HepG2 (cell line): ENCODE measurements around the gene RTP3. TPM values are rescaled to one million over a fixed set of nuclear protein-coding genes. Genes with fewer than 3 reads are reported as not detected.

Experiments
- DNMT1 ChIP-seq: sonication (generic); formaldehyde crosslinking; IDR thresholded peaks from 2 replicates; pipeline ENCODE4 v1.5.1; 2020; ENCODE audit warnings: mild to moderate bottlenecking, missing genetic modification reagents
- ELF1 ChIP-seq: sonication (generic); formaldehyde crosslinking; IDR thresholded peaks from 2 replicates; pipeline ENCODE4 v1.4.0; 2020; ENCODE audit warnings: missing genetic modification reagents
- FOSL2 ChIP-seq: sonication (generic); formaldehyde crosslinking; IDR thresholded peaks from 2 replicates; pipeline ENCODE4 v1.4.0; 2020; ENCODE audit warnings: missing genetic modification reagents
- FOXP4 ChIP-seq: sonication (generic); formaldehyde crosslinking; IDR thresholded peaks from 2 replicates; pipeline ENCODE4 v1.4.0; 2020; ENCODE audit warnings: missing genetic modification reagents
- HNRNPLL ChIP-seq: fragments of 200-400 bp; formaldehyde crosslinking; IDR thresholded peaks from 2 replicates; pipeline ENCODE4 v1.6.1; 2017; ENCODE audit warnings: mild to moderate bottlenecking, low read depth, low read length; ENCODE audit not compliant: poor library complexity, severe bottlenecking
- KAT2B ChIP-seq: fragments of 150-350 bp; IDR thresholded peaks from 2 replicates; pipeline ENCODE4 v1.6.1; 2014; ENCODE audit warnings: low read depth, low read length, borderline replicate concordance
- KAT7 ChIP-seq: IDR thresholded peaks from 2 replicates; pipeline ENCODE4 v1.6.1; 2018; ENCODE audit warnings: borderline replicate concordance, missing compliant biosample characterization
- KDM6A ChIP-seq: IDR thresholded peaks from 2 replicates; pipeline ENCODE4 v1.6.1; 2016; ENCODE audit warnings: low read depth
- KIAA2018 ChIP-seq: sonication (generic); formaldehyde crosslinking; IDR thresholded peaks from 2 replicates; pipeline ENCODE4 v1.5.0; 2020; ENCODE audit warnings: mild to moderate bottlenecking, missing genetic modification reagents, borderline replicate concordance
- KMT2B ChIP-seq: IDR thresholded peaks from 2 replicates; pipeline ENCODE4 v1.6.1; 2016; ENCODE audit warnings: missing genetic modification reagents, missing compliant biosample characterization
- LBX2 ChIP-seq: sonication (generic); formaldehyde crosslinking; IDR thresholded peaks from 2 replicates; pipeline ENCODE4 v1.5.0; 2020; ENCODE audit warnings: missing genetic modification reagents, mild to moderate bottlenecking, borderline replicate concordance
- NFE2L2 ChIP-seq: fragments of 150-350 bp; IDR thresholded peaks from 2 replicates; pipeline ENCODE4 v1.6.1; 2014; ENCODE audit warnings: low read length
- PHF8 ChIP-seq: sonication (generic); formaldehyde crosslinking; IDR thresholded peaks from 2 replicates; pipeline ENCODE4 v1.5.0; 2020; ENCODE audit warnings: missing genetic modification reagents
- TARDBP ChIP-seq: sonication (generic); formaldehyde crosslinking; IDR thresholded peaks from 2 replicates; pipeline ENCODE4 v1.8.0; 2022; ENCODE audit warnings: mild to moderate bottlenecking, missing genetic modification reagents
- ZFY ChIP-seq: sonication (generic); formaldehyde crosslinking; IDR thresholded peaks from 2 replicates; pipeline ENCODE4 v1.4.0; 2020; ENCODE audit warnings: missing genetic modification reagents
- ZNF329 ChIP-seq: sonication (generic); formaldehyde crosslinking; IDR thresholded peaks from 2 replicates; pipeline ENCODE4 v1.9.0; 2021; ENCODE audit warnings: low read depth, mild to moderate bottlenecking, missing genetic modification reagents
- ZNF484 ChIP-seq: sonication (generic); formaldehyde crosslinking; IDR thresholded peaks from 2 replicates; pipeline ENCODE4 v1.5.1; 2020; ENCODE audit warnings: mild to moderate bottlenecking, low read depth, missing genetic modification reagents, borderline replicate concordance
- ZNF749 ChIP-seq: sonication (generic); formaldehyde crosslinking; IDR thresholded peaks from 2 replicates; pipeline ENCODE4 v1.8.0; 2022; ENCODE audit warnings: mild to moderate bottlenecking, missing genetic modification reagents, moderate library complexity, borderline replicate concordance
- ZNF782 ChIP-seq: sonication (generic); formaldehyde crosslinking; IDR thresholded peaks from 2 replicates; pipeline ENCODE4 v1.4.0; 2020; ENCODE audit warnings: missing genetic modification reagents, mild to moderate bottlenecking, borderline replicate concordance
- ZNF792 ChIP-seq: IDR thresholded peaks from 2 replicates; pipeline ENCODE4 v1.6.1; 2016
- polyA plus RNA-seq, 8 experiments: library from polyadenylated mRNA; depleted of rRNA in 3 of 8; stranded (reverse) in 7 of 8; unstranded in 1 of 8; fragments of >200 nt; fragmentation: Illumina TruSeq in 4 of 8; extraction: Trizol in 4 of 8; gene quantifications; 2 replicates each; pipeline versions ENCODE4 v1.2.1 to v1.2.3, GENCODE V29; 2011 to 2016; ENCODE audit warnings: low read depth in 4 of 8, missing spikeins in 1 of 8, mixed read lengths in 1 of 8; ENCODE audit not compliant: insufficient read depth in 1 of 8
- total RNA-seq, 5 experiments: library from RNA; depleted of rRNA; stranded (reverse); fragments of >200 nt; fragmentation: Illumina TruSeq; extraction: Trizol; gene quantifications; 2 replicates each; pipeline ENCODE4 v1.2.3, GENCODE V29; 2016; ENCODE audit warnings: low read depth in 1 of 5
- TF ChIP-seq, protein P1 (sequence below): sonication (generic); formaldehyde crosslinking; IDR thresholded peaks from 2 replicates; pipeline ENCODE4 v1.4.0; 2020; ENCODE audit warnings: missing genetic modification reagents

The RTP3 gene
- total and polyA plus RNA-seq, 2 of the 13 experiments (the other 11 are each of a cell fraction or from before 2014, with no cell fraction given) = 0.09 TPM; not detected in 1

GRCh38 chr3:46488735-46489361, 8.9 kb upstream of the RTP3 start (continued):
- TF ChIP-seq KIAA2018 = no peak
- no peak for TF ChIP-seq ZNF484 (CRISPR knock-in tag)
- 0 out of 2 replicates have a peak, but pooled peaks have one; percentile 31 for TF ChIP-seq FOSL2 (CRISPR knock-in tag)
- no peak for TF ChIP-seq LBX2 (CRISPR knock-in tag)
- no peak for TF ChIP-seq TARDBP
- no peak for TF ChIP-seq FOXP4
- TF ChIP-seq KAT2B = no peak
- TF ChIP-seq NFE2L2 = no peak
- no peak for TF ChIP-seq KDM6A (CRISPR knock-in tag)
- TF ChIP-seq, protein P1, sequence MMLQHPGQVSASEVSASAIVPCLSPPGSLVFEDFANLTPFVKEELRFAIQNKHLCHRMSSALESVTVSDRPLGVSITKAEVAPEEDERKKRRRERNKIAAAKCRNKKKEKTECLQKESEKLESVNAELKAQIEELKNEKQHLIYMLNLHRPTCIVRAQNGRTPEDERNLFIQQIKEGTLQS (CRISPR knock-in tag) = no peak
- peak; percentile 31; the same call in 1 of the 2 replicates for TF ChIP-seq ELF1 (CRISPR knock-in tag)
- no peak; the same call in 1 of the 2 replicates for TF ChIP-seq KAT7
- TF ChIP-seq PHF8 (CRISPR knock-in tag) = no peak
- no peak for TF ChIP-seq KMT2B (CRISPR knock-in tag)
- TF ChIP-seq ZNF782 (CRISPR knock-in tag) = no peak
- no peak for TF ChIP-seq ZFY (CRISPR knock-in tag)
- TF ChIP-seq ZNF749 (CRISPR knock-in tag) = no peak
- TF ChIP-seq ZNF329 = peak; percentile 44; the same call in 1 of the 2 replicates
- TF ChIP-seq HNRNPLL = no peak
- TF ChIP-seq ZNF792 (CRISPR knock-in tag) = 0 out of 2 replicates have a peak, but pooled peaks have one; percentile 54
- TF ChIP-seq DNMT1 = no peak
